A549 (cell line): Measurements from ENCODE around the gene DSCAM.

Experiments used
- BHLHE40 ChIP-seq: IDR thresholded peaks from 2 replicates; pipeline ENCODE4 v1.6.1; 2012; ENCODE audit warnings: low read depth, low read length, inconsistent platforms
- CHD2 ChIP-seq: fragments of 150-350 bp; IDR thresholded peaks from 2 replicates; pipeline ENCODE4 v1.6.1; 2014; ENCODE audit warnings: low read length; ENCODE audit not compliant: partially characterized antibody
- JUNB ChIP-seq: fragments of >200 bp; sonication (Bioruptor Twin); formaldehyde crosslinking; IDR thresholded peaks from 2 replicates; pipeline ENCODE4 v1.6.1; 2016
- NR3C1 ChIP-seq: fragments of >200 bp; sonication (Bioruptor Twin); formaldehyde crosslinking; IDR thresholded peaks from 3 replicates; pipeline ENCODE4 v1.6.1; 2017
- POLR2A ChIP-seq: IDR thresholded peaks from 2 replicates; pipeline ENCODE4 v1.6.1; 2012; ENCODE audit warnings: mild to moderate bottlenecking, low read length
- RFX5 ChIP-seq: fragments of 450-650 bp; IDR thresholded peaks from 2 replicates; pipeline ENCODE4 v1.7.1; 2014; ENCODE audit warnings: antibody characterized with exemption, mild to moderate bottlenecking, moderate library complexity
- RNF2 ChIP-seq: fragments of 200-600 bp; sonication (generic); IDR thresholded peaks from 2 replicates; pipeline ENCODE4 v1.6.1; 2016; ENCODE audit warnings: low read depth, mild to moderate bottlenecking, antibody characterized with exemption, moderate library complexity, borderline replicate concordance
- TF ChIP-seq, protein P1 (sequence below): fragments of 250-450 bp; sonication (Bioruptor Pico); IDR thresholded peaks from 2 replicates; pipeline ENCODE4 v1.5.0; 2021; ENCODE audit warnings: mild to moderate bottlenecking, moderate library complexity, borderline replicate concordance
- TF ChIP-seq, protein P2 (sequence below): fragments of 200-600 bp; sonication (generic); IDR thresholded peaks from 2 replicates; pipeline ENCODE4 v1.6.1; 2016; ENCODE audit warnings: antibody characterized with exemption, mild to moderate bottlenecking, moderate library complexity
- TF ChIP-seq, protein P3 (sequence below): fragments of >200 bp; sonication (Bioruptor Twin); formaldehyde crosslinking; IDR thresholded peaks from 3 replicates; pipeline ENCODE4 v1.5.1; 2016

DNA sequence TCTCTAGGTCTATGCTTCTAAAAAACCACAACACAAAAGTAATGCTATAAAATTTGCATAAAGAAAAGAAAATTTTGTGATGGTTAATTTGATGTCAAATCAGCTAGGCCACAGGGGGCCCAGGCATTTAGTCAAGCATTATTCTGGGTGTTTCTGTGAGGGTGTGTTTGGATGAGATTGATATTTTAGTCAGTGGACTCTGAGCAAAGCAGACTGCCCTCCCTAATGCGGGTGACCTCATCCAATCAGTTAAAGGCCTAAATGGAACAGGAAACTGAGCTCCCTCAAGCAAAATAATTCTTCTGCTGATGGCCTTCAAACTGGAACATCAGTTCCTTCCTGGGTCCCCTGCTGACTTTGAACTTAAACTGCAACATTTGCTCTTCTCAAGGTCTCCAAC, 358.0 kb downstream of the DSCAM start:
- TF ChIP-seq, protein P1, sequence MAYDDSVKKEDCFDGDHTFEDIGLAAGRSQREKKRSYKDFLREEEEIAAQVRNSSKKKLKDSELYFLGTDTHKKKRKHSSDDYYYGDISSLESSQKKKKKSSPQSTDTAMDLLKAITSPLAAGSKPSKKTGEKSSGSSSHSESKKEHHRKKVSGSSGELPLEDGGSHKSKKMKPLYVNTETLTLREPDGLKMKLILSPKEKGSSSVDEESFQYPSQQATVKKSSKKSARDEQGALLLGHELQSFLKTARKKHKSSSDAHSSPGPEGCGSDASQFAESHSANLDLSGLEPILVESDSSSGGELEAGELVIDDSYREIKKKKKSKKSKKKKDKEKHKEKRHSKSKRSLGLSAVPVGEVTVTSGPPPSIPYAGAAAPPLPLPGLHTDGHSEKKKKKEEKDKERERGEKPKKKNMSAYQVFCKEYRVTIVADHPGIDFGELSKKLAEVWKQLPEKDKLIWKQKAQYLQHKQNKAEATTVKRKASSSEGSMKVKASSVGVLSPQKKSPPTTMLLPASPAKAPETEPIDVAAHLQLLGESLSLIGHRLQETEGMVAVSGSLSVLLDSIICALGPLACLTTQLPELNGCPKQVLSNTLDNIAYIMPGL (CRISPR knock-in tag) = no peak
- TF ChIP-seq, protein P2, sequence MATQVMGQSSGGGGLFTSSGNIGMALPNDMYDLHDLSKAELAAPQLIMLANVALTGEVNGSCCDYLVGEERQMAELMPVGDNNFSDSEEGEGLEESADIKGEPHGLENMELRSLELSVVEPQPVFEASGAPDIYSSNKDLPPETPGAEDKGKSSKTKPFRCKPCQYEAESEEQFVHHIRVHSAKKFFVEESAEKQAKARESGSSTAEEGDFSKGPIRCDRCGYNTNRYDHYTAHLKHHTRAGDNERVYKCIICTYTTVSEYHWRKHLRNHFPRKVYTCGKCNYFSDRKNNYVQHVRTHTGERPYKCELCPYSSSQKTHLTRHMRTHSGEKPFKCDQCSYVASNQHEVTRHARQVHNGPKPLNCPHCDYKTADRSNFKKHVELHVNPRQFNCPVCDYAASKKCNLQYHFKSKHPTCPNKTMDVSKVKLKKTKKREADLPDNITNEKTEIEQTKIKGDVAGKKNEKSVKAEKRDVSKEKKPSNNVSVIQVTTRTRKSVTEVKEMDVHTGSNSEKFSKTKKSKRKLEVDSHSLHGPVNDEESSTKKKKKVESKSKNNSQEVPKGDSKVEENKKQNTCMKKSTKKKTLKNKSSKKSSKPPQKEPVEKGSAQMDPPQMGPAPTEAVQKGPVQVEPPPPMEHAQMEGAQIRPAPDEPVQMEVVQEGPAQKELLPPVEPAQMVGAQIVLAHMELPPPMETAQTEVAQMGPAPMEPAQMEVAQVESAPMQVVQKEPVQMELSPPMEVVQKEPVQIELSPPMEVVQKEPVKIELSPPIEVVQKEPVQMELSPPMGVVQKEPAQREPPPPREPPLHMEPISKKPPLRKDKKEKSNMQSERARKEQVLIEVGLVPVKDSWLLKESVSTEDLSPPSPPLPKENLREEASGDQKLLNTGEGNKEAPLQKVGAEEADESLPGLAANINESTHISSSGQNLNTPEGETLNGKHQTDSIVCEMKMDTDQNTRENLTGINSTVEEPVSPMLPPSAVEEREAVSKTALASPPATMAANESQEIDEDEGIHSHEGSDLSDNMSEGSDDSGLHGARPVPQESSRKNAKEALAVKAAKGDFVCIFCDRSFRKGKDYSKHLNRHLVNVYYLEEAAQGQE = no peak
- TF ChIP-seq, protein P3, sequence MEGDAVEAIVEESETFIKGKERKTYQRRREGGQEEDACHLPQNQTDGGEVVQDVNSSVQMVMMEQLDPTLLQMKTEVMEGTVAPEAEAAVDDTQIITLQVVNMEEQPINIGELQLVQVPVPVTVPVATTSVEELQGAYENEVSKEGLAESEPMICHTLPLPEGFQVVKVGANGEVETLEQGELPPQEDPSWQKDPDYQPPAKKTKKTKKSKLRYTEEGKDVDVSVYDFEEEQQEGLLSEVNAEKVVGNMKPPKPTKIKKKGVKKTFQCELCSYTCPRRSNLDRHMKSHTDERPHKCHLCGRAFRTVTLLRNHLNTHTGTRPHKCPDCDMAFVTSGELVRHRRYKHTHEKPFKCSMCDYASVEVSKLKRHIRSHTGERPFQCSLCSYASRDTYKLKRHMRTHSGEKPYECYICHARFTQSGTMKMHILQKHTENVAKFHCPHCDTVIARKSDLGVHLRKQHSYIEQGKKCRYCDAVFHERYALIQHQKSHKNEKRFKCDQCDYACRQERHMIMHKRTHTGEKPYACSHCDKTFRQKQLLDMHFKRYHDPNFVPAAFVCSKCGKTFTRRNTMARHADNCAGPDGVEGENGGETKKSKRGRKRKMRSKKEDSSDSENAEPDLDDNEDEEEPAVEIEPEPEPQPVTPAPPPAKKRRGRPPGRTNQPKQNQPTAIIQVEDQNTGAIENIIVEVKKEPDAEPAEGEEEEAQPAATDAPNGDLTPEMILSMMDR = no peak
- TF ChIP-seq NR3C1 = no peak
- no peak for TF ChIP-seq POLR2A
- TF ChIP-seq RNF2 = no peak
- no peak for TF ChIP-seq CHD2
- no peak for TF ChIP-seq BHLHE40
- no peak for TF ChIP-seq RFX5
- TF ChIP-seq JUNB = no peak
